Measurements from ENCODE around the gene ADO. TPM values are rescaled to one million over a fixed set of nuclear protein-coding genes. Genes with fewer than 3 reads are reported as not detected.
A peak's percentile ranks its signal among the peaks of the same experiment; 100 is the strongest.

The ADO gene
- total RNA-seq (10 to 100 TPM; 65.9 to 87.8 TPM), polyA plus RNA-seq (ENCODE audit: insufficient read depth, low read depth, low replicate concordance) (93.9 TPM)
- long read RNA-seq, donor 1, transcript ADO-201 (1 exons, 3,627 nt) = major isoform, 47 of 47 reads
- long read RNA-seq, donor 1, partial matches to known transcripts = 0 of 47 reads
- long read RNA-seq, donor 1, other reads (novel, unspliced or antisense) = 0 of 47 reads
- long read RNA-seq, donor 2, transcript ADO-201 (1 exons, 3,627 nt) = major isoform, 24 of 24 reads
- long read RNA-seq, donor 2, partial matches to known transcripts = 0 of 24 reads
- long read RNA-seq, donor 2, other reads (novel, unspliced or antisense) = 0 of 24 reads

DNA sequence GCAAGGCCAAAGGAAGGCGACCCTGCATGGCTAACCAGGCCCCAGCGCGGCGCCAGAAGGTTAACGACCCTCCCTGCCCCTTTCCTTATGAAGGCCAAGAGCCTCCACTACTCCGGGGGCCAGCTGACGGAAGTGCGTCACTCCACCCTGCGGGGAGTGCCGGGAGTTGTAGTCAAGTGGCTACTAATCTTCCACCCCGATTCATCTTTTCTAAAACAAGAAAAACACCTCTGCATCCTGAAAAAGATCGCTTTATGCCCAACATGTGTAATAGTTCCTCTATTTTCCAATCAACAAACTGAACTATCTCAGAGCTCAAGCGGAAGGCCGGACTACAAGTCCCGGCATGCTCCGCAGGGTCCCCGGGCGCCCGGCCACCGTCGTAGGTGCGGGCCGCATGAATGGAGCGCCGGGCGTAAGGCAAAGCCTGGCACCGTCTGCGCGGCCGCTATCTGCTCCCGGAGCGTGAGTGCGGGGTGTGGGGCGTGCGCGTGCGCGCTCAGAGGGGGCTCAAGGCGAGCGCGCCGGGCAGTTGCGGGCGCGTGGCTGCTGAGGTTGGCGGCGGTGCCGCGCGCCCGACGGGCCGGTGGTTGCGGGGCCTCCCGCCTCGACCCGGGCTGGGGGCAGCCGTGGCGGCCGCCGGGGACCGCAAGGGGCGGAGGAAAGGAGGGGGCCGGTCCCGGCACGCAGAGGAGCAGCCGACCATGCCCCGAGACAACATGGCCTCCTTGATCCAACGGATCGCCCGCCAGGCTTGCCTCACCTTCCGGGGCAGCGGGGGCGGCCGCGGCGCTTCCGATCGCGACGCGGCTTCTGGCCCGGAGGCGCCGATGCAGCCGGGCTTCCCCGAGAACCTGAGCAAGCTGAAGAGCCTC lies at the start of gene ADO:
TSS of gene ADO (plus strand) at position 365 of the 875 bp plus-strand sequence. CDS start at position 705, 340 bp downstream.
- intact Hi-C loops (cut with DNase I; ENCODE audit: low total_unique reads) = no loop called here
- DNase-seq = peak; percentile 93
- Histone ChIP-seq H3K27me3 (no peaks in the 10 kb centered on the region), H3K4me1 (peaks cover 11% of the 10 kb centered on the region), H3K36me3 (ENCODE audit: low read depth, missing control alignments) (no peaks in the 10 kb centered on the region), H3K9me3 (no peaks in the 10 kb centered on the region), H3K27ac (peak within 1 kb of the TSS; percentile 97 to 98), H3K4me3 (peak within 1 kb of the TSS; percentile 85 to 86)
- no peak for TF ChIP-seq POLR2A (IDR thresholded peaks at IDR 0.05)
- TF ChIP-seq, protein P1, sequence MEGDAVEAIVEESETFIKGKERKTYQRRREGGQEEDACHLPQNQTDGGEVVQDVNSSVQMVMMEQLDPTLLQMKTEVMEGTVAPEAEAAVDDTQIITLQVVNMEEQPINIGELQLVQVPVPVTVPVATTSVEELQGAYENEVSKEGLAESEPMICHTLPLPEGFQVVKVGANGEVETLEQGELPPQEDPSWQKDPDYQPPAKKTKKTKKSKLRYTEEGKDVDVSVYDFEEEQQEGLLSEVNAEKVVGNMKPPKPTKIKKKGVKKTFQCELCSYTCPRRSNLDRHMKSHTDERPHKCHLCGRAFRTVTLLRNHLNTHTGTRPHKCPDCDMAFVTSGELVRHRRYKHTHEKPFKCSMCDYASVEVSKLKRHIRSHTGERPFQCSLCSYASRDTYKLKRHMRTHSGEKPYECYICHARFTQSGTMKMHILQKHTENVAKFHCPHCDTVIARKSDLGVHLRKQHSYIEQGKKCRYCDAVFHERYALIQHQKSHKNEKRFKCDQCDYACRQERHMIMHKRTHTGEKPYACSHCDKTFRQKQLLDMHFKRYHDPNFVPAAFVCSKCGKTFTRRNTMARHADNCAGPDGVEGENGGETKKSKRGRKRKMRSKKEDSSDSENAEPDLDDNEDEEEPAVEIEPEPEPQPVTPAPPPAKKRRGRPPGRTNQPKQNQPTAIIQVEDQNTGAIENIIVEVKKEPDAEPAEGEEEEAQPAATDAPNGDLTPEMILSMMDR (IDR thresholded peaks at IDR 0.05) = no peak
- WGBS, 2 donors = 0% methylated on average over 37 to 84 of the region's 87 CpGs

DNA sequence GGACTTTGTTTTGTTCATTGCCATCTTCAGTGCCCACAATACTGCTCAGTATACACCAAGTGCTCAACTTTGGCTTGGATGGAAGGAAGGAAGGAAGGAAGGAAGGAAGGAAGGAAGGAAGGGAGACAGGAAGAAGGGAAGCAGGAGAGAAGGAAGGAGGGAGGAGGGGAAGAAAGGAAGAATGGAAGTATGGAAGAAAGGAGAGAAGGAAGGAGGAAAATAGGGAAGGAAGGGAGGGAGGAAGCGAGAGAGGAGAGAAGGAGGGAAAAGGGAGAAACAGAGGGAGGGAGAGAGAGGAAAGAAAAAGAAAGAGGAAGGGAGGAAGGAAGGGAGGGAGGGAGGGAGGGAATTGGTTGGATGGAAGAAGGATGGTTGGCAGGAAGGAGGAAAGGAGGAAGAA lies 49.6 kb upstream of the ADO start:
- Histone ChIP-seq H3K27me3 (no peaks in the 10 kb centered on the region), H3K4me1 (no peaks in the 10 kb centered on the region), H3K36me3 (ENCODE audit: low read depth, missing control alignments) (no peaks in the 10 kb centered on the region), H3K9me3 (no peaks in the 10 kb centered on the region), H3K4me3 (no peak overlapping the region), H3K27ac (no peak overlapping the region)
- 91 to 97% methylated on average over 1 of the region's 1 CpG for WGBS, 2 donors
- no peak for DNase-seq
- no peak for TF ChIP-seq POLR2A (IDR thresholded peaks at IDR 0.05)
- TF ChIP-seq, protein P1 (IDR thresholded peaks at IDR 0.05) = no peak
- intact Hi-C loops (cut with DNase I; ENCODE audit: low total_unique reads) = no loop called here

DNA sequence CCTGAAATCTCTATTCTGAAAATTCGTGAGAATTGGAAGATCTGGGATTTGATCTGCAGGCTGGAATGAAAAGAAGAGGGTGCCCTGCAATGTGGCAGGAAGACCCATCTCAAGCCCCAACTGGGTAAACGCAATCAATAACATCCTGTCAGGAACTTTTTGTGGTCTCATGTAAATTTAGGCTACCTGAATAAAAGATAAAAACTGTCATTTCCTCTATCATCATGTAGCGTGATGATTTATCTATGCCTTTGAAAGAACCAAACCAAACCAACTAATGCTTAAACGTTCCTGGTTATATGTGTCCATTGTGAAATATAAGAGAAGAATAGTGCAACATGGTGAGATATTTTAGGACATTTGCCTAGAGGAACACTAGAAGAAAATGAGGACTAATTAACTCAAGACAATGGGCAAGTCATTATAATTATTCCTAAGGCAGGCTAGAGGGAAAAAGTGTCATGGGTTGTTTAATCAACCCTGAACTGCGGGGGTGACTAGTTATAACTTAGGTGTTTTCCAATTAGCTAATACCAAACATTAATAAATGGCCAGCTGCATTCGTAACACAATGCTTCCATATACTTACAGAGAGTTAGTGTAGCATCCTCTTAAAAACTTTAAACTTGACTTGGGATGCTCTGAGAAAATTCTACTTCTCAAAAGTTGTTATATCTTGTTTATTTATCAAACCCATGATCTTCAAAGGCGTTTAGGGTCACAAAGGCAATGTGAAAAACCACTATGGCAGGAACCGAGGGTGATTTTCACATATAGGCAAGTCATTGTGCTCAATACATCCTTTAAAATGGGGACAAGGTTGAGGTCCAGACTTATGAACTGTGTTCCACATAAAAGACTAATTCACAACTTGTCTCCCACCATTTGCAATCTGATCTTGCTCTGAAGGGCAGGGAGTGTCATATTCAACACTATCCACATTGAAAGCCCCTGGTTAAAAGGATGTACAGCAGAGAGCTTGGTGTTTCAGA lies 48.6 kb upstream of the ADO start:
- Histone ChIP-seq H3K4me1 (peaks cover 8% of the 10 kb centered on the region), H3K27ac (no peak overlapping the region), H3K4me3 (no peak overlapping the region), H3K36me3 (ENCODE audit: low read depth, missing control alignments) (no peaks in the 10 kb centered on the region), H3K9me3 (no peaks in the 10 kb centered on the region), H3K27me3 (no peaks in the 10 kb centered on the region)
- intact Hi-C loops (cut with DNase I; ENCODE audit: low total_unique reads) = no loop called here
- 85 to 88% methylated on average over 8 of the region's 8 CpGs for WGBS, 2 donors
- no peak for TF ChIP-seq POLR2A (IDR thresholded peaks at IDR 0.05)
- TF ChIP-seq, protein P1 (IDR thresholded peaks at IDR 0.05) = no peak
- DNase-seq = no peak

DNA sequence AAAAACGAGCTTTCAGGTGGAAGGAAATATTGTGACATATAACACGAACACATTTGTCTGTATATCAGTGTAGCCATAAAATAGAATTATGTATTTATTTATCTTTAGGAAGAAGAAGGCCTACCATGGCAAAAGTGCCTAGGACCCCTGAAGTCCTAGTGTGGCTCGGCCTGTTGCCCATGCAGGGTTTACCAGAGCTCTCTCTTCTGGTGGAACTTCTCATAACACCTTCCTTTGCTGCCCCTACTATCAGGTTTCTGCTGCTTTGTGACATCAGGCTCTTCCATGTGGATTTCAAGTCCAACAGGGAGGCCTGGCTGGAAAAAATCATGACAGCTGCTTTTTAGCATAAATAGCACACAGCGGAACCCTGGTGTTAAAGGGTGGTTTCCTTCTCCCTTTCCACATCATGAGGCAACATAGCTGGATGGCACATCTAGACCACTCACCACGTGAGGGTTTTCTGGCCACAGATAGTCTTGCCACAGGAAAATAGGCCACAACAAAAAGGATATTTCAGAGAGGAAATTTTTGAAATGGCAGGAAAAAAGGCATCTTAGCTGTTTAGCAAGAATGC lies 44.8 kb upstream of the ADO start:
- WGBS, 2 donors = 81 to 85% methylated on average over 5 of the region's 5 CpGs
- H3K27ac ChIP-seq = peak overlapping the region in 1 of 2 donors; percentile 65
- H3K4me1 ChIP-seq = peaks cover 19% of the 10 kb centered on the region
- intact Hi-C loops (cut with DNase I; ENCODE audit: low total_unique reads) = no loop called here
- H3K9me3 ChIP-seq = no peaks in the 10 kb centered on the region
- H3K27me3 ChIP-seq = no peaks in the 10 kb centered on the region
- TF ChIP-seq POLR2A (IDR thresholded peaks at IDR 0.05) = no peak
- TF ChIP-seq, protein P1 (IDR thresholded peaks at IDR 0.05) = no peak
- no peak for DNase-seq
- no peak overlapping the region for H3K4me3 ChIP-seq
- H3K36me3 ChIP-seq (ENCODE audit: low read depth, missing control alignments) = no peaks in the 10 kb centered on the region

All from testis (tissue), 5 donors.